GM12873 (cell line): ENCODE measurements around the gene FAM229B.

Experiments used
- CTCF ChIP-seq: IDR thresholded peaks from 2 replicates; pipeline ENCODE4 v1.5.1; 2012; ENCODE audit warnings: low read depth, mild to moderate bottlenecking, moderate library complexity, low read length, control low read depth; ENCODE audit not compliant: insufficient read depth; ENCODE audit errors: missing control alignments

FAM229B gene

GRCh38 chr6:112130878-112131277 is 43.5 kb downstream of the FAM229B start:
- TF ChIP-seq CTCF: no peak

- TF ChIP-seq CTCF: no peak
Observed at GRCh38 chr6:112139052-112139451, 51.7 kb downstream of the FAM229B start.

- no peak for TF ChIP-seq CTCF
Observed at GRCh38 chr6:112141707-112142106, 54.3 kb downstream of the FAM229B start.

DNA sequence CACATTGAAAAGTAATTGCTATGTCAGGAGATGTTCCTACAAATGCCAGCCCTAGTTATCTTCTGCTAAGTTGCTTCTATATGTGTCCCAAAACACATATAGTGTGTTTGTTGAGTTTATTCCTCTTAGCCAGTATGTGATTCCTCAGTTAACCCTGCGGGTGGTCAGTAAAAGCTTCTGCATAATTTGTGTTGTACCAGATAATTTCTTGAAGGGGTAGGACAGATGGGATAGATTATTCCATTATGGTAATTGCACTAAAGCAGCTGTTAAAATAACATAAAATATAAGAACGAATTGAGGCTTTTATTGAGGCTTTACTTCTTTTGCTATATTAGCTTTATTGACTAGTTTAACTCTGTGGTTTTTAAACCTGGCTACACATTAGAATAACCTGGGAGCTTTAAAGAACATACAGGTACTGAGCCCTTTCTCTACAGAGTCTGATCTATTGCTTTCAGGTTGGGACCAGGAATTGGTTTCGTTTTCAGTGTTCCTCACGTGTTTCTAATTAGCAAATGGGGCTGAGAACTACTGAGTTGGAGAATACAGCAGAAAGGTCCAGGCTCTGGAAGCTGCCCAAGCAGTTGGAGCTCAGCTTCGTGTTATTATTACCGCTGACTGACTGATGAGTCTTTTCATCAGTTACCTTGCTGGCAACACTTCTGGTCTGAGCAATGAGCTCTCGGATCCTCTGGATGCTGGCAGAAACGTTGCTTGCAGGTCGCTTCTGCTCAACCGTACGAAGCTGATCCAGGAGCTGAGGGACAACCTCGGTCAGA is 56.9 kb downstream of the FAM229B start:
- TF ChIP-seq CTCF: no peak

GRCh38 chr6:112145080-112145573 is 57.7 kb downstream of the FAM229B start:
- no peak for TF ChIP-seq CTCF

- TF ChIP-seq CTCF: no peak
Observed at GRCh38 chr6:112148103-112148502, 60.7 kb downstream of the FAM229B start.

GRCh38 chr6:112149236-112149635 is 61.8 kb downstream of the FAM229B start:
- TF ChIP-seq CTCF: no peak
